ENCODE results near the gene COL24A1. TPM values are rescaled to one million over a fixed set of nuclear protein-coding genes. Genes with fewer than 3 reads are reported as not detected.
"Not testable (repeated sequence)": the region's sequence is repeated elsewhere in the genome, so short reads cannot be mapped to it uniquely, and the experiment has no call there.

COL24A1 gene
- total RNA-seq, 1 experiment from 2014 or later = 0.03 TPM

DNA sequence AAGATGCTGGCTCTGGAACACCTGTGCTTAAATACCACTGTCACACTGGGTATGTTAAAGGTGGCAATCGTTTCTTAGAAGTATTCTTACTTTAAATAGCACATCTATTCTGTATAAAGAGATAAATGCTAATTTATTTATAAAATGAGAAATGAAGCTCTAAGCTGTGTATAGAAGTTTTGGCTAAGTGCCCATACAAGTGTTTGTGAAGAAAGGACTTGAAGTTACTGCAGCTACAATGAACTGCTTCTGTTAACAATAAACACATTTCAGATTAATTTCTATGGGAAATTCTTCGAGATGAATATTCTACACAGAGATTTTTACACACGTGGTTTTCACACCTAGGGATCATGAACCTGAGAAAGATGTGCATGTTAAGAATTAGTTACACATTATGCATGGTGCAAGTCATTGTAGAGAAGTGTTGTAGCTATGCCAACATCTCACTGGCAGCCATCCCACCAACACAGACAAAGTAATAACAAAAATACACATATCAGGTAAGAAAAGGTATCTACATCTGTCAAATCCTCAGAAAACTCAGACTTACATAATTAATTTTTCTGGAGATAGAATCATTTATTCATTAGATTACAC is 16.2 kb downstream of the COL24A1 start:
- Histone ChIP-seq H3K27me3 (replicated peaks) (no peaks in the 10 kb centered on the region), H3K4me1 (replicated peaks) (no peaks in the 10 kb centered on the region), H3K27ac (no peak overlapping the region), H3K36me3 (no peaks in the 10 kb centered on the region), H3K4me3 (no peak overlapping the region), H3K9me3 (replicated peaks) (no peaks in the 10 kb centered on the region)
- no peak for DNase-seq (ENCODE audit: low read depth in 1 of 2, low spot score in 2 of 2)

DNA sequence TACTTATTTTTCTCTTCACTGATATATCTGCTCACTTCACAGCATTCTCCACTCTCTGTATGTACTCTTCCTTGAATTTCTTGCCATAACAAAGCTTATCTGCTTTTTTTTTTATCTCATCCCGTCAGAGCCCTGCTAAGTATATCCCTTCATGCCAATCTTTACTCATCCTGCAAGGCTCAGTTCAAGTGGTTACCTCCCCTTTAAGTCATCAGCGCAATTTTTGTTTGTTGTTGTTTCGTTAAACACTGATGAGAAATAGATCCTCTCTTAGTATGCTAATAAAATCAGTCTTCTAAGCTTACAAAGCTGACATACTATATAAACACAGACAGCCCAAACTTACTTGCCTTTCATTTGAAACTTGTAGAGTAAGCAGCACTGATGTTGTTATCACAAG is 17.8 kb downstream of the COL24A1 start:
- Histone ChIP-seq H3K9me3 (replicated peaks) (no peaks in the 10 kb centered on the region), H3K27ac (no peak overlapping the region), H3K36me3 (no peaks in the 10 kb centered on the region), H3K4me3 (no peak overlapping the region), H3K4me1 (replicated peaks) (no peaks in the 10 kb centered on the region), H3K27me3 (replicated peaks) (no peaks in the 10 kb centered on the region)
- no peak for DNase-seq (ENCODE audit: low read depth in 1 of 2, low spot score in 2 of 2)

DNA sequence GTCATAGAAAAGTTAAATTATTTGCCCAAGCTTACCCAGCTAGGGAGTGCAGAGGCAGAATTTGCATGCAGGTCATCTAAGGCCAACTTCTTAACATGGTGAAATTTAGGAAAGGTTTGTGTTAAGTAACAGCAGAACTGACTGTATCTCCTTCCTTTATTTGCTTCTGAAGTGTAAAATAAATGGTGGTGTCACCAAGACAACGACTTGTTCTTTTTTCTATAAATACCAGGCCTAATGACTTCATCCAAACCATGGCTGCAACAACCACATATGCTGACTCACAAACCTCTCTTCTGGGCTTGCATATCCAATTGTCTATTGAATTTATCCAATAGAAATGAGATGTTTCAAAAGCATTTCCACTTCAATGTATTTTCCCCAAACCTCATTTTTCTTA is 19.1 kb downstream of the COL24A1 start:
- no peaks in the 10 kb centered on the region for H3K4me1 ChIP-seq (replicated peaks)
- no peak overlapping the region for H3K27ac ChIP-seq
- no peak overlapping the region for H3K4me3 ChIP-seq
- no peaks in the 10 kb centered on the region for H3K27me3 ChIP-seq (replicated peaks)
- no peaks in the 10 kb centered on the region for H3K9me3 ChIP-seq (replicated peaks)
- H3K36me3 ChIP-seq = no peaks in the 10 kb centered on the region
- peak in 1 of 2 experiments; percentile 2 for DNase-seq (ENCODE audit: low read depth in 1 of 2, low spot score in 2 of 2)

DNA sequence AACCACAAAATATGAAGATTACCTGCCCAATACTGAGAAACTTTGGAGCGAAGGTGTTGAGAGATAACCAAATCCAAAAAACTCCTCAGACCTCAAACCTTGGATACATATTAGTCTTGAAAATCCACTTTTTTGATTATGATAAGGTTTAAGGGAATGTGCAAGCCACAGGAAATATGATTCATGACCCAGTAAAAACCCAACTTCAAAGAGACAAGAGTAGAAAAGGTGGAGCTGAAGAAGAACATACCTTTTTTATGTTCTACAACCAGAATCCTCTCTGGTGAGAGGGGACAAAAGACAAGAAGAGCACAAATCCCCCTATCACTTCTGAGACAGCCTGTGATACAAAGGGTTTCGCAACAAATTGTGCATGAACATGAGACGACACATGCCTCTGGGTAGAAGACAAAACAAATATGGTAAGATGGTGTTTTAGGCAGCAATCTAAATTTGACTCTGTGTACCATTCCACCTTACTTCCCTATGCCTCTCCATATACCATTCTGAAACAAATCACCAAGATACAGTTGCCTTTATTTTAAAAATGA is 37.3 kb downstream of the COL24A1 start:
- Histone ChIP-seq H3K4me1 (replicated peaks) (no peaks in the 10 kb centered on the region), H3K36me3 (no peaks in the 10 kb centered on the region), H3K27ac (no peak overlapping the region), H3K9me3 (replicated peaks) (no peaks in the 10 kb centered on the region), H3K4me3 (no peak overlapping the region), H3K27me3 (replicated peaks) (no peaks in the 10 kb centered on the region)
- DNase-seq (ENCODE audit: low read depth in 1 of 2, low spot score in 2 of 2) = no peak

DNA sequence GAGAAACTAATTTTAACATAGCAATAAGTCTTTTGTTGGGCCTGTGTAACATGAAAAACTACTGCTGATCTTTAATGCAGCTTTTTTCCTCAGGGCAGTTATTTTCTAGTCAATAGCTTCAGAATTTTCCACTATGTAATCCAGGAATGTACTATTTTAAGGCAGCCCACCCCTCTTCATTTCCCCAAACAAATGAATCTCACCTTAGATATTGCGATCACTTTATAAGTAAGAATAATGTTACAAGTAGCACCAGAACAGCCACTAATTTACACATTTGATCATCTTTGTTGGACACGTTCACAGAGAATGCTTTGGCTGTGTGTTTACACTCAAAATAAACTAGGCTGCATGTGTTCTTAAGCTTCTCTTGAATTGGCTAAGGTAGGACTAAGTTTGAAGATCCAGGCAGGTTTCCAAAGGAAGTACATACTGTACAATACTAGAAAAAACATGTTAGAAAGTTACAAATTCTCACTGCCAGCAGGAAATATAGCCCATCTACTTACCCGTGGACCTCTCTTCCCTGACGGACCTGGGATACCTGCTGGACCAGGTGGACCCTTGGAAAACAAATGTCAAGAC is 41.7 kb downstream of the COL24A1 start:
- no peak for DNase-seq (ENCODE audit: low read depth in 1 of 2, low spot score in 2 of 2)
- no peaks in the 10 kb centered on the region for H3K36me3 ChIP-seq
- H3K27me3 ChIP-seq (replicated peaks) = no peaks in the 10 kb centered on the region
- H3K4me3 ChIP-seq = no peak overlapping the region
- H3K9me3 ChIP-seq (replicated peaks) = no peaks in the 10 kb centered on the region
- no peaks in the 10 kb centered on the region for H3K4me1 ChIP-seq (replicated peaks)
- H3K27ac ChIP-seq = no peak overlapping the region

DNA sequence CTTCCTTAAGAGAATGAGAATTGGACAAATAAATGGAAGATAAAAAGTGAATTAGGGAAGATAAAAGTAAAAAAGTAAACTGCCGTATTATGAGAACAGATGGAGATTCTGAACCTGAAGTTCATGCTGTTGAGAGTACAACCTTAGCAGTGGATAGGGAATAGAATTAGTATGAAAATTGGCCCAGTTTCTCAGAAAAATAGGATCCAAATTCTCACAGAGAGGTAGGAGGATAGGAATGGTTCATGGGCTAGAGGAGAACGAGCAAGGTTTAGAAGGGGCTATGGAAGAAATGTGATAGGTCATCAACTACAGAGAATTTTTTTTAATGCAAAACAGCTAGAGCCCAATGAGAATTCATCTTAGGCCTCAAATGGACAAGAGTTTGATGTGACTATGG is 42.3 kb downstream of the COL24A1 start:
- DNase-seq (ENCODE audit: low read depth in 1 of 2, low spot score in 2 of 2) = no peak
- Histone ChIP-seq H3K9me3 (replicated peaks) (no peaks in the 10 kb centered on the region), H3K4me3 (no peak overlapping the region), H3K27me3 (replicated peaks) (no peaks in the 10 kb centered on the region), H3K4me1 (replicated peaks) (no peaks in the 10 kb centered on the region), H3K27ac (no peak overlapping the region), H3K36me3 (no peaks in the 10 kb centered on the region)

- not testable (repeated sequence) for DNase-seq (ENCODE audit: low read depth in 1 of 2, low spot score in 2 of 2); H3K9me3 ChIP-seq (replicated peaks); H3K27ac ChIP-seq; H3K4me1 ChIP-seq (replicated peaks); H3K36me3 ChIP-seq; H3K4me3 ChIP-seq; H3K27me3 ChIP-seq (replicated peaks)
Measured at GRCh38 chr1:86111590-86111989, 45.0 kb downstream of the COL24A1 start.

- Histone ChIP-seq H3K4me3 (no peak overlapping the region), H3K4me1 (replicated peaks) (no peaks in the 10 kb centered on the region), H3K27me3 (replicated peaks) (peaks cover 5% of the 10 kb centered on the region; the same call in 1 of the 2 replicates), H3K36me3 (no peaks in the 10 kb centered on the region), H3K9me3 (replicated peaks) (no peaks in the 10 kb centered on the region), H3K27ac (no peak overlapping the region)
- DNase-seq (ENCODE audit: low read depth in 1 of 2, low spot score in 2 of 2) = no peak
Measured at GRCh38 chr1:86110451-86111129, 46.0 kb downstream of the COL24A1 start.

DNA sequence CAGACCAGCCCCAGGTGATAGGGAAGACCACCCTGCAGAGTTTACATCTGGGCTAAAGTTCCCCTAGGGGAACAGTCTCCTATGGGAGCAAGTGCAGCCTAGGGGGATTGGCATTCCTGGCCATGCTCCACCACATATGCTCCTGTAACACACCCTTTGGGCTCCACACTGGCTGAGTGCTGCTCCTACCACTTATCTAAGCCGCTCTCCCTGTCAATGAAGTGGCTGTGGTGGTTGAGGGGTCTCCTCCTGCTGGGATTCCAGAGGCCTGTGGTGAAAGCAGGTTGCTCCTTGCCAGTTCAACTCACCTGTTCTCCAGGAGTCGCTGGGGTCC is 51.1 kb downstream of the COL24A1 start:
- H3K4me3 ChIP-seq = no peak overlapping the region

GRCh38 chr1:86104606-86105532 is 51.7 kb downstream of the COL24A1 start:
- Histone ChIP-seq H3K9me3 (replicated peaks) (no peaks in the 10 kb centered on the region), H3K4me1 (replicated peaks) (no peaks in the 10 kb centered on the region), H3K27ac (no peak overlapping the region), H3K27me3 (replicated peaks) (peaks cover 5% of the 10 kb centered on the region), H3K36me3 (no peaks in the 10 kb centered on the region), H3K4me3 (no peak overlapping the region)
- DNase-seq (ENCODE audit: low read depth in 1 of 2, low spot score in 2 of 2) = no peak

More for the DNA sequence above, 51.1 kb downstream of the COL24A1 start:
- no peak for DNase-seq (ENCODE audit: low read depth in 1 of 2, low spot score in 2 of 2)
- Histone ChIP-seq H3K36me3 (no peaks in the 10 kb centered on the region), H3K27me3 (replicated peaks) (peaks cover 5% of the 10 kb centered on the region), H3K4me1 (replicated peaks) (no peaks in the 10 kb centered on the region), H3K27ac (no peak overlapping the region), H3K9me3 (replicated peaks) (no peaks in the 10 kb centered on the region)

- no peaks in the 10 kb centered on the region; the same call in none of the 2 replicates for H3K27me3 ChIP-seq (replicated peaks)
- H3K9me3 ChIP-seq (replicated peaks) = no peaks in the 10 kb centered on the region
- DNase-seq (ENCODE audit: low read depth in 1 of 2, low spot score in 2 of 2) = no peak
Measured at GRCh38 chr1:86101616-86102015, 55.0 kb downstream of the COL24A1 start.

GRCh38 chr1:86100401-86100800 is 56.2 kb downstream of the COL24A1 start:
- no peak overlapping the region for H3K27ac ChIP-seq
- H3K9me3 ChIP-seq (replicated peaks) = no peaks in the 10 kb centered on the region
- DNase-seq (ENCODE audit: low read depth in 1 of 2, low spot score in 2 of 2) = no peak
- no peaks in the 10 kb centered on the region for H3K4me1 ChIP-seq (replicated peaks)
- no peaks in the 10 kb centered on the region; the same call in 1 of the 2 replicates for H3K27me3 ChIP-seq (replicated peaks)
- no peak overlapping the region for H3K4me3 ChIP-seq
- H3K36me3 ChIP-seq = no peaks in the 10 kb centered on the region

More at GRCh38 chr1:86101616-86102015, 55.0 kb downstream of the COL24A1 start:
- H3K27ac ChIP-seq = no peak overlapping the region
- H3K36me3 ChIP-seq = no peaks in the 10 kb centered on the region
- no peaks in the 10 kb centered on the region for H3K4me1 ChIP-seq (replicated peaks)
- no peak overlapping the region for H3K4me3 ChIP-seq

DNA sequence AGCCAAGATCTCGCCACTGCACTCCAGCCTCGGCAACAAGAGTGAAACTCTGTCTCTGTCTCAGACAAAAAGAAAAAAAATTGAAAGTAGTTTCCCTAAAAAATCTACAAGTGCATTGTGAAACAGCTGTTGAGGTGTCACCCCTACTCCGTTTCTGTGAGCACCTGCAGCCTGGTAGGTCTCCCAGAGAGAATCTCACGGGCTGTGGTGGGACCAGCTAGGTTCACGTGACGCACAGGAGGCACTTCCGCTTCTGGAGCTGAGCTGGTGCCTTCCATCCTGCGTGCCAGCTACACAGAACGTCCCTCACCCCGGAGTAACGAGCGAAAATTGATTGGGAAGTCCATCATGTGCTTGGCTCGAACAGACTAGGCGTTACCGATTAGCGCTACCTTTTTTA is 66.8 kb downstream of the COL24A1 start:
- H3K9me3 ChIP-seq (replicated peaks) = no peaks in the 10 kb centered on the region; the same call in 1 of the 2 replicates
- DNase-seq (ENCODE audit: low read depth in 1 of 2, low spot score in 2 of 2) = no peak
- H3K4me3 ChIP-seq = no peak overlapping the region
- no peaks in the 10 kb centered on the region for H3K4me1 ChIP-seq (replicated peaks)
- no peaks in the 10 kb centered on the region for H3K27me3 ChIP-seq (replicated peaks)
- H3K27ac ChIP-seq = no peak overlapping the region
- H3K36me3 ChIP-seq = no peaks in the 10 kb centered on the region
